K562 (cell line): Measurements from ENCODE around the gene FRMD4A. TPM values are rescaled to one million over a fixed set of nuclear protein-coding genes. Genes with fewer than 3 reads are reported as not detected.

Experiments used
- ATAC-seq: fragments of 200-7000 bp; cut with Tn5 transposase; 3 replicates; pipeline ENCODE4 v1.9.1; 2020; ENCODE audit warnings: moderate library complexity
- BruUV-seq: library from RNA; stranded (reverse); fragments of 400-500 nt; replicated peaks from 2 replicates; lab custom pipeline; 2021; lab: Mats Ljungman, UMichigan
- CTCF ChIA-PET: fragments of 300-600 bp; formaldehyde crosslinking; extraction: SDS; loops from one replicate; lab custom pipeline; 2021; ENCODE audit warnings: low intra/inter-chr PET ratio; lab: Yijun Ruan, JAX
- POLR2A ChIA-PET: fragments of 300-600, 350-650 bp; sonication (Branson Sonifier 250); formaldehyde crosslinking; extraction: SDS; loops from one replicate; lab custom pipeline; 2021; ENCODE audit warnings: antibody characterized with exemption, inconsistent platforms; lab: Yijun Ruan, JAX
- DNase-seq, 4 experiments: peaks; one replicate each; pipeline versions ENCODE4 v3.0.0 to v3.0.0-alpha.2; 2011 to 2018; ENCODE audit warnings: low spot score in 3 of 4, mixed read lengths in 3 of 4; ENCODE audit errors: extremely low read depth in 1 of 4
- FAIRE-seq: peaks from 2 replicates; lab custom pipeline; 2011; peaks lifted over from hg19 to GRCh38; lab: Jason Lieb, UNC
- H2AFZ ChIP-seq: 2 replicates; pipeline ENCODE4 v1.6.0; 2011; ENCODE audit warnings: low read depth, low read length, control low read depth, inconsistent platforms
- H3K27ac ChIP-seq: fragments of 200-600 bp; 3 replicates; pipeline ENCODE4 v1.8.0; 2011; ENCODE audit warnings: low read depth, mild to moderate bottlenecking, control low read depth, inconsistent platforms, low read length, moderate library complexity, mixed read lengths; ENCODE audit errors: extremely low read depth
- H3K27me3 ChIP-seq, 2 experiments: fragments of 300-600 bp in 1 of 2; 2 replicates in 1 of 2; 3 replicates in 1 of 2; pipeline versions ENCODE4 v1.6.0 to v1.8.0; 2011; ENCODE audit warnings: inconsistent platforms in 2 of 2, low read length in 2 of 2, mild to moderate bottlenecking in 1 of 2, mixed read lengths in 1 of 2, moderate library complexity in 1 of 2; ENCODE audit not compliant: control insufficient read depth in 2 of 2, insufficient read depth in 2 of 2
- H3K36me3 ChIP-seq: fragments of 300-600 bp; 3 replicates; pipeline ENCODE4 v1.8.0; 2011; ENCODE audit warnings: mild to moderate bottlenecking, low read length, inconsistent platforms; ENCODE audit not compliant: control insufficient read depth, insufficient read depth
- H3K4me1 ChIP-seq, 2 experiments: fragments of 200-600 bp in 1 of 2; replicated peaks in 1 of 2; 2 replicates in 1 of 2; 3 replicates in 1 of 2; pipeline versions ENCODE4 v1.5.1 to v1.8.0; 2011; ENCODE audit warnings: inconsistent platforms in 2 of 2, low read length in 2 of 2, mild to moderate bottlenecking in 1 of 2, mixed read lengths in 1 of 2, moderate library complexity in 1 of 2; ENCODE audit not compliant: control insufficient read depth in 2 of 2, insufficient read depth in 2 of 2
- H3K4me2 ChIP-seq: 2 replicates; pipeline ENCODE4 v1.6.1; 2011; ENCODE audit warnings: low read length, control low read depth, inconsistent platforms, mixed read lengths; ENCODE audit not compliant: insufficient read depth
- H3K4me3 ChIP-seq: fragments of 200-600 bp; sonication (generic), shearing (Covaris generic); 2 replicates; pipeline ENCODE4 v1.5.1; 2016; ENCODE audit warnings: control low read depth, inconsistent platforms
- H3K79me2 ChIP-seq: fragments of 200-600 bp; 3 replicates; pipeline ENCODE4 v1.8.0; 2011; ENCODE audit warnings: low read length, inconsistent platforms; ENCODE audit not compliant: control insufficient read depth, insufficient read depth
- H3K9ac ChIP-seq, 2 experiments: 2 replicates each; pipeline versions ENCODE4 v1.6.0 to v1.6.1; 2011; ENCODE audit warnings: low read depth in 2 of 2, low read length in 2 of 2, control low read depth in 1 of 2, inconsistent platforms in 1 of 2, mild to moderate bottlenecking in 1 of 2, mixed read lengths in 1 of 2; ENCODE audit not compliant: insufficient read depth in 1 of 2
- H3K9me1 ChIP-seq: one replicate; pipeline ENCODE4 v1.6.0; 2011; ENCODE audit warnings: inconsistent platforms, mild to moderate bottlenecking, low read length, moderate library complexity; ENCODE audit not compliant: control insufficient read depth, insufficient read depth
- H3K9me3 ChIP-seq: replicated peaks from 2 replicates; pipeline ENCODE4 v1.5.1; 2011; ENCODE audit warnings: low read depth, low read length, inconsistent platforms; ENCODE audit not compliant: control insufficient read depth, insufficient read depth
- H4K20me1 ChIP-seq: replicated peaks from 2 replicates; pipeline ENCODE4 v1.6.1; 2011; ENCODE audit warnings: low read length, inconsistent platforms, mixed read lengths; ENCODE audit not compliant: control insufficient read depth, insufficient read depth
- BRF1 ChIP-seq: IDR thresholded peaks from 3 replicates; pipeline ENCODE4 v1.6.1; 2011; ENCODE audit warnings: borderline replicate concordance, mild to moderate bottlenecking; ENCODE audit not compliant: insufficient read length; ENCODE audit errors: extremely low read depth
- CHD4 ChIP-seq: fragments of 200-600 bp; sonication (generic); IDR thresholded peaks from 3 replicates; pipeline ENCODE4 v1.6.1; 2012; ENCODE audit warnings: low read depth, mild to moderate bottlenecking, mixed read lengths, low read length, inconsistent platforms; ENCODE audit not compliant: insufficient read depth, insufficient replicate concordance, poor library complexity, severe bottlenecking
- DACH1 ChIP-seq: fragments of 450-650 bp; IDR thresholded peaks from 2 replicates; pipeline ENCODE4 v1.6.1; 2018; ENCODE audit not compliant: partially characterized antibody
- KLF1 ChIP-seq: fragments of 450-650 bp; IDR thresholded peaks from 2 replicates; pipeline ENCODE4 v1.6.1; 2016; ENCODE audit warnings: missing genetic modification characterization, missing compliant biosample characterization
- SIRT6 ChIP-seq: IDR thresholded peaks from one replicate; pipeline ENCODE4 v1.6.1; 2012; ENCODE audit warnings: low read depth, mild to moderate bottlenecking, control low read depth, inconsistent platforms, low read length, moderate library complexity
- SMAD2 ChIP-seq: fragments of 150-350 bp; IDR thresholded peaks from 2 replicates; pipeline ENCODE4 v1.6.1; 2014; ENCODE audit warnings: low read depth, mild to moderate bottlenecking, low read length
- STAT6 ChIP-seq: sonication (generic); formaldehyde crosslinking; IDR thresholded peaks from 2 replicates; pipeline ENCODE4 v1.8.1; 2023; ENCODE audit warnings: mild to moderate bottlenecking, missing genetic modification reagents
- TAF9B ChIP-seq: fragments of 450-650 bp; IDR thresholded peaks from 2 replicates; pipeline ENCODE4 v1.6.1; 2018; ENCODE audit warnings: mild to moderate bottlenecking; ENCODE audit not compliant: partially characterized antibody
- TEAD1 ChIP-seq, 2 experiments: fragments of 450-650 bp in 1 of 2; sonication (generic) in 1 of 2; formaldehyde crosslinking; IDR thresholded peaks; 2 replicates each; pipeline versions ENCODE4 v1.4.0 to v1.8.0; 2020 to 2022; ENCODE audit warnings: mild to moderate bottlenecking in 2 of 2, missing genetic modification reagents in 1 of 2
- XRCC4 ChIP-seq: IDR thresholded peaks from one replicate; pipeline ENCODE4 v1.6.1; 2011; ENCODE audit not compliant: insufficient read depth, insufficient read length; ENCODE audit errors: extremely low read depth
- ZNF395 ChIP-seq: fragments of 200-800 bp; sonication (Bioruptor generic); IDR thresholded peaks from 2 replicates; pipeline ENCODE4 v1.6.1; 2017; ENCODE audit warnings: missing genetic modification characterization, missing compliant biosample characterization
- ZNF57 ChIP-seq: fragments of 450-650 bp; formaldehyde crosslinking; IDR thresholded peaks from 2 replicates; pipeline ENCODE4 v1.4.0; 2020; ENCODE audit warnings: mild to moderate bottlenecking, moderate library complexity
- ZNF644 ChIP-seq: fragments of 200-800 bp; sonication (Bioruptor generic); IDR thresholded peaks from 2 replicates; pipeline ENCODE4 v1.6.1; 2016; ENCODE audit warnings: low read depth, missing genetic modification characterization, missing compliant biosample characterization
- WGBS: fragments of 100-300 bp; shearing (Covaris generic); methylation state at CpG from one replicate; pipeline ENCODE4 v1.1.6; 2016; ENCODE audit warnings: low coverage, mixed read lengths; ENCODE audit not compliant: insufficient coverage; ENCODE audit errors: missing lambda C conversion rate; 5-methylcytosine and 5-hydroxymethylcytosine counted together
- in situ Hi-C: fragments of 300-500 bp; cut with MboI; formaldehyde crosslinking; loops from 4 replicates; pipeline ENCODE4 v1.15.0; 2018; ENCODE audit warnings: inconsistent platforms, mixed read lengths
- intact Hi-C: fragments of 100-400 bp; cut with micrococcal nuclease; formaldehyde crosslinking; loops from 2 replicates; pipeline ENCODE4 v1.14.2; 2022
- polyA plus RNA-seq, 8 experiments: library from polyadenylated mRNA; depleted of rRNA in 4 of 8; stranded (reverse) in 5 of 8; unstranded in 3 of 8; fragments of >200 nt; fragmentation: Nextera tagmentation in 2 of 8; fragmentation: Illumina TruSeq in 1 of 8; extraction: Ambion mirVana in 2 of 8; extraction: Trizol in 1 of 8; gene quantifications; 2 replicates each; pipeline versions ENCODE4 v1.2.1 to v1.2.3, GENCODE V29; 2011 to 2014; ENCODE audit warnings: inconsistent platforms in 1 of 8, missing spikeins in 1 of 8
- total RNA-seq, 7 experiments: library from RNA; depleted of rRNA in 6 of 7; stranded (reverse); fragments of >200 nt in 6 of 7; fragmentation: Illumina TruSeq in 2 of 7; extraction: Trizol in 2 of 7; gene quantifications; 2 replicates each; pipeline versions ENCODE4 v1.2.1 to v1.2.3, GENCODE V29; 2011 to 2021; ENCODE audit warnings: low replicate concordance in 1 of 7

The FRMD4A gene
- total and polyA plus RNA-seq, 9 of the 15 experiments (the other 6 are each of a cell fraction or from before 2014, with no cell fraction given): 0.80 to 5.2 (median 3.0) TPM

- H3K27ac ChIP-seq: no peak overlapping the region
- H3K9me1 ChIP-seq: peaks cover 2% of the 10 kb centered on the region
- FAIRE-seq (no peak), DNase-seq (no peak), ATAC-seq (no peak)
- ChIA-PET POLR2A (no interaction called here), CTCF (no interaction called here)
- no peaks in the 10 kb centered on the region for H3K9me3 ChIP-seq
- intact Hi-C loops: no loop called here
- TF ChIP-seq SIRT6: no peak
- no peak for TF ChIP-seq TAF9B
- no peak for TF ChIP-seq ZNF644 (tag)
- TF ChIP-seq KLF1 (tag): no peak
- TF ChIP-seq ZNF57: no peak
- H3K9ac ChIP-seq: no peak overlapping the region
- H3K4me1 ChIP-seq: no peaks in the 10 kb centered on the region
- H2AFZ ChIP-seq: no peak overlapping the region
- H3K79me2 ChIP-seq: no peaks in the 10 kb centered on the region
- H3K27me3 ChIP-seq: 0 out of 5 replicates have a peak, but pooled peaks cover 0 to 3% of the 10 kb centered on the region in 2 experiments
- no peak overlapping the region for H3K4me3 ChIP-seq
- no peaks in the 10 kb centered on the region for H3K36me3 ChIP-seq
- no peaks in the 10 kb centered on the region for H4K20me1 ChIP-seq
- no TSS peak for BruUV-seq
- H3K4me2 ChIP-seq: no peak overlapping the region
- in situ Hi-C loops: no loop called here
These were observed 391.3 kb downstream of the FRMD4A start for GRCh38 chr10:13939391-13939790.

GRCh38 chr10:13938950-13939349 lies 391.8 kb downstream of the FRMD4A start:
- FAIRE-seq: no peak
- TF ChIP-seq BRF1 (no peak), DACH1 (no peak), ZNF395 (CRISPR knock-in tag) (no peak), CHD4 (no peak), STAT6 (CRISPR knock-in tag) (no peak), SMAD2 (no peak), XRCC4 (no peak), TEAD1 (CRISPR knock-in tag; IDR thresholded peaks at IDR 0.05) (no peak)

More at GRCh38 chr10:13938950-13939349, 391.8 kb downstream of the FRMD4A start:
- in situ Hi-C loops (no loop called here), intact Hi-C loops (no loop called here)
- 0 out of 5 replicates have a peak, but pooled peaks cover 0 to 1% of the 10 kb centered on the region in 2 experiments for H3K27me3 ChIP-seq
- H3K9ac ChIP-seq: no peak overlapping the region
- ATAC-seq: no peak
- no peak overlapping the region for H3K4me3 ChIP-seq
- BruUV-seq: no TSS peak
- ChIA-PET POLR2A (no interaction called here), CTCF (no interaction called here)
- DNase-seq: no peak
- H3K9me3 ChIP-seq: no peaks in the 10 kb centered on the region
- H3K9me1 ChIP-seq: peaks cover 2% of the 10 kb centered on the region
- no peaks in the 10 kb centered on the region for H4K20me1 ChIP-seq
- H3K27ac ChIP-seq: no peak overlapping the region
- 0% methylated on average over 8 of the region's 8 CpGs for WGBS
- H3K79me2 ChIP-seq: no peaks in the 10 kb centered on the region
- no peaks in the 10 kb centered on the region for H3K4me1 ChIP-seq
- no peak overlapping the region for H3K4me2 ChIP-seq
- no peak overlapping the region for H2AFZ ChIP-seq
- no peaks in the 10 kb centered on the region for H3K36me3 ChIP-seq
